ENCODE results near the gene MATCAP1.

The MATCAP1 gene

GRCh38 chr16:67183627-67184452 is at the start of gene MATCAP1:
MATCAP1 (minus strand) TSS chr16:67183963; CDS start chr16:67180610, 3,353 bp downstream.
- DNase-seq: peak; percentile 99

- no peak for DNase-seq
Measured at GRCh38 chr16:67230809-67231660, 47.3 kb upstream of the MATCAP1 start.

GRCh38 chr16:67229906-67230808 is 46.4 kb upstream of the MATCAP1 start:
- DNase-seq: no peak

DNA sequence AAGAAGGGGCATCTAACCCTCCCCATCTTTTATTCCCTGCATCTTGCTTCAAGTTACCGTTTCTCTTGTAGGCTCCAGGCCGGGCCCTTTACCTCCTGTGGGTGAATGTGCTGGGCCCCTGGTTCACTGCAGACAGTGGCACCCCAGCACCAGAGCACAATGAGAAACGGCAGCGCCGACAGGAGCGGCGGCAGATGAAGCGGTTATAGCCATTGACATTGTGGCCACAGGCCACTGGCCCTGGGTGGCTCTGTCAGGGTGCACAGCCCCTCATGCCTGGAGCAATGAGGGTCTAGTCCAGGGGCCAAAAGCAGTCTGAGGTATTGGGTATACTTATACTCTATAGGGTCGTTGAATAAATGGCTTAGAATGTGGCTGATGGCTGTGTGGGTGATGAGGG is 45.1 kb upstream of the MATCAP1 start:
- DNase-seq: no peak

GRCh38 chr16:67228034-67228785 is 44.4 kb upstream of the MATCAP1 start:
- no peak for DNase-seq

GRCh38 chr16:67227567-67227921 is 43.8 kb upstream of the MATCAP1 start:
- no peak for DNase-seq

DNA sequence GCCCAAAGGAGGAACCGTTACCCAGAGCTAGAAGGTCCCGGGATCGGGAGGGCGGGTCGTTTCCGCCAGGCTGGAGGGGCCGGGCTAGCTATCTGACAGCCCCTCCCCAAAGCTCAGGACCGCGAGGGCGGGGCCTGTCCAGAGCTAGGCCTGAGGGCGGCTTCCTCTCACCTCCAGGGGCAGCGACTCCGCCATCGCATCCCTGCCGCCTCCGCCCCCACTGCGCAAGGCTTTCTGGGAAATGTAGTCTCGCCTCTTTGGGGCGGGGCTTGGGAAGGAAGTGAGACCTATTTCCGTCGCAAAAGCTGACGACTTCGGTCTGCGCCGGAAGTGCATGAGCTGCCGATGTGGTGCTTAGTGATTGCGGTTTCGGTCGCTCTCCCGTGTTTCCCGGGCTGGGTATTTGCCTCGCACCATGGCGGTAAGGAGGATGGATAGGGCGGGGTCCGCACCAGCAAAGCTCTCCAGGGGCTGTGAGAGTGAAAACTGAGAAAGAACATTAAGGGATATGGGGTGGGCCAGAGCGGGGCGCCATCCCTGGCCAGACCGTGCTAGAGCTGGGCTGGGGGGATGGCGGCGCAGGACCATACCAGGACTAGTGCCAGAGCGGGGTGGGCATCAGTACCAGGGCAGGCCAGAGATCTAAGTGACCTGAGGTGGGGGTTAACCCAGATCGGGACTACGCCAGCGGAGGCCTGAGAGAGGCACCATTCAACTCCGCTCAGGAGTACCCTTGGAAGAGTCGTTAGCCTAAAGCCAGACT is 43.2 kb upstream of the MATCAP1 start, which contains the start of gene TMEM208:
TSS of gene TMEM208 (plus strand) at position 327 of the 763 bp plus-strand sequence. CDS start at position 416, 89 bp downstream.
- DNase-seq: peak; percentile 95

- DNase-seq: no peak
Measured at GRCh38 chr16:67226295-67226803, 42.6 kb upstream of the MATCAP1 start.

DNA sequence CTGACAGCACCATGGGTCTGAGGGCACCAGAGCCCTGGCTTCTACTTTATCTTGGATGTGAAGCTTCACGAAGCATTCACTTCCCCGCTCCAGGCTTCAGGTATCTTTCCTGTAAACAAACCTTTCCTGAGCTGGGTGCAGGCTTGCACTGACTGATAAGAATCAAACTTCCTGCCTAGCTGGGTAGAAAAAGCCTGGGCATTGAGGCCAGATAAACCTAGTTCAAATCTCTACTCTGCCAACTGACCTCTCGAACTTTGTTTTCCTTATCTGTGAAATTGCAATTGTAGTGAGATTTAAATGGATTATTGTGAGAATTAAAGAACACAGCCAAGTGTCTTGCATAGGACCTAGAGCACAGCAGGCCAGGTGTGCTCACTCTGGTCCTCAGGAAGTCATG is 40.2 kb upstream of the MATCAP1 start:
- no peak for DNase-seq

GRCh38 chr16:67216612-67217490 is 33.1 kb upstream of the MATCAP1 start:
- DNase-seq: peak in 1 of 2 donors; percentile 5

DNA sequence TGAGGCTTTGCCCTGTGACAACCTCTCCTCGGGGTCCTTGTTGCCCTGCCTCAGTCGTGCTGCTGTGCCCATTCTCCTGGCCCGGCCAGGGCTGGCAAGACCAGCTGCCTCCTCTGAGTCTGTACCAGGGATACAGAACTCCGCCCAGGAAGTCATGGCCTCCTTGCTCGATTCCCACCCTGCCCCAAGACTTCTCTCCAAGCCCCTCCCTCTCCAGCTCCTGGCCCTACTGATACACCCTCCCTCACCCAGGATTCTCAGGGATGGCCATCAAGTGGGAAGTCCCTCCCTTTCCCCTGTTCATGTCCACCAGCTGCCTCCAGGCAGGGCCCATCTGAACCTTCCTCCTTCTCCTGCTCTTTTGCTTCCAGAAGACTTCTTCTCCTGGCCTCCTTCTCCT is 31.9 kb upstream of the MATCAP1 start:
- DNase-seq: no peak

DNA sequence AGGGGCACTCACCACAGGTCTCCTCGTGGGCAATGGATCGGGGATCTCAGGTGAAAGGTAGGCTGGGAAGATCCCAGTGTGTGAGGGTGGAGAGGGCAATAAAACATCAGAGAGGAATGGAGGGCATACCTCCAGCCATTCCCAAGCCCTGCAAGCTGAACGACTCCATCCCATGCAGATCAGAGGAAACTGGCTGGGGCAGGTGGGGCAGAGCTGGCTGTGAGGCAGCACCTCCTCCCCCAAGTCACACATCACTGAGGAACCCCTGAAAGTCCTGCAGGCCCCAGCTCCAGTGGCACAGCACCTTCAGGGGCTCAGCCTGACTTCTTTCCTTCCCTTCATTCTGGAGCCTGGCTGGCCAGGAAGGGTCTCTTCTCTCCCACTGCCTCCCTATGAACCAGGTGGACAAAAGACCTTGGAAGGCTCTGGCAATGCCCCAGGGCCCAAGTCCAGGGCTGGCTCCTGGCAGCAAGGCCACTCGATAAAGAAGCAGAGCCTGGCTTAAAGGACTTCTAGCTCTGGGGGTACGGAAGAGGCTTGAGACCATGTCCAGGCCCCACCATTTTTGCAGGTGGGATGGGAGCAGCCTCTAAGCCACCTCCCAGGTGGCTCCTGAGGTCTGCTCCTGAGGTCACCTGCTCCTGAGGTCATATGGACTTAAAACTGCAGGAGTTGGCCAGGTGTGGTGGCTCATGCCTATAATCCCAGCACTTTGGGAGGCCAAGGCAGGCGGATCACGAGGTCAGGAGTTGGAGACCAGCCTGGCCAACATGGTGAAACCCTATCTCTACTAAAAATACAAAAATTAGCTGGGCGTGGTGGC is 29.6 kb upstream of the MATCAP1 start:
- no peak for DNase-seq

DNA sequence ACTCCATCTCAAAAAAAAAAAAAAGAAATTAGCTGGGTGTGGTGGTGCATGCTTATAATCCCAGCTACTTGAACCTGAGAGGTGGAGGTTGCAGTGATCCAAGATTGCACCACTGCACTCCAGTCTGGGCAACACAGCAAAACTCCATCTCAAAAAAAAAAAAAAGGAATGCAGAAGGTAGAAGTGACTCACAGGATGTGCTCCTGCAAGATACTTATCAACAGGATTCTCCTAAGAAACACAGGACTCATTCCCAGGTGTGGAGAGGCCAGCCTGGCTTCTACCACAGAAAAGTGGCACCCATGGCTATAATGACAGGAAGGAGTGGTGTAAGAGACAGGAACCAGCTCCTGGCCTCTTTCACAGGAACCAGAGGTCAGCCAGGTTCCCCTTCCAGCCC is 29.0 kb upstream of the MATCAP1 start:
- DNase-seq: no peak

GRCh38 chr16:67211674-67212073 is 27.9 kb upstream of the MATCAP1 start:
- DNase-seq: no peak

DNA sequence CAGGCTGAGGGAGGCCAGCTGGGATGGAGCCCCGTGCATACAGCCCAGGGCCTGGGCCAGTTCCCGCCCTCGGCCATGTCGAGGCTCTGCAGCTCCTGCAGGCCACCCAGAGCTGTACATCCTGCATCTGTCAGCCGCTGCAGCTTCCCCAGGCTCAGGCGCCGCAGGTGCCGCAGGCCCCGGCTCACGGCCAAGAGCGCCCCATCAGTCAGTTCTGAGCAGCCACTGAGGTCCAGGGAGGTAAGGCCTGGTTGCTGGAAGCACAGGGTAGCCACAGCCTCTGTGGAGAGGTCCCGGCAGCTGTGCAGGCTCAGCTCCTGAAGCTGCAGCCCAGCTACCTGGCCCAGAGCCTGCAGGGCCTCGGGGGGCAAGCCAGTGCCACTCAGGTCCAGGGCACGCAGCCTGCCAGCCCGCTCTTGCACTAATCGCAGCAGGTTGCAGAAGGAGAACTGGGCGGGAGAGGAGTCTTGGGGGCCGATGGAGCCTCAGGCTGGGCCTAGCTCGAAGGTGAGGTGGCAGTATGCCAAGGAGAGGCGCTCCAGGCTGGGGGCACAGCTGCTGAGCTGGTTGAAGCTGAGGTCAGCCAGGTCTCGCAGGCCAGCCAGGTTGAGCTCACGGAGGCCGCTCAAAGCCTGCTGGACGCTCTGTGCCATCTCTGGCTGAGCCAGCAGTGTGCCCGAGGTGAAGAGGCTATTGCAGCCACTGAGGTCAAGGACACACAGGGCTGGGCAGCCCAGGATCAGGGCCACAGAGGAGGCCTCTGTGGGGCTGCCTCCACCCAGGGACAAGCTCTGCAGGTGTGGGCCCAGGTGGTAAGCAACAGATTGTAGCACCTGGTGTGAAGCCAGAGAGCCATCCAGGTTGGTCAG is 26.5 kb upstream of the MATCAP1 start:
- no peak for DNase-seq

DNA sequence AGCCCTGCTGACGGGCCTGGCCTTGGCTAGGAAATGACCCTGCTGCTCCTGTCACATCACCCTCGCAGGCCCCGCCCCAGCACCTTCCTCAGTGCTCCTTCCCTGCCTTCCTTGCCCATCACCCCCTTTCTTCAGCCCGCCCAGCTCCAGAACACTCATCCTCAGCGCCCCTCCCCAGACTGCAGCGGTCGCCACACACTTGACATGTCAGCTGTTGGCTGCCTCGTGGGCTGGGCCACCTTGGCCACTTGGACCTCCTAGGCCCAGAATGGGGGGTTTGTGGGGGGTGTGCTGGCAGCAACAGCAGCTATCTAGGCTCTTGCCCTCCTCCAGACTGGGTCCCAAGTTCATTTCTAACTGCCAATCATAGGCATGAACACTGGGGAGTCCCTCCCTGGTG is 25.8 kb upstream of the MATCAP1 start:
- no peak for DNase-seq

DNA sequence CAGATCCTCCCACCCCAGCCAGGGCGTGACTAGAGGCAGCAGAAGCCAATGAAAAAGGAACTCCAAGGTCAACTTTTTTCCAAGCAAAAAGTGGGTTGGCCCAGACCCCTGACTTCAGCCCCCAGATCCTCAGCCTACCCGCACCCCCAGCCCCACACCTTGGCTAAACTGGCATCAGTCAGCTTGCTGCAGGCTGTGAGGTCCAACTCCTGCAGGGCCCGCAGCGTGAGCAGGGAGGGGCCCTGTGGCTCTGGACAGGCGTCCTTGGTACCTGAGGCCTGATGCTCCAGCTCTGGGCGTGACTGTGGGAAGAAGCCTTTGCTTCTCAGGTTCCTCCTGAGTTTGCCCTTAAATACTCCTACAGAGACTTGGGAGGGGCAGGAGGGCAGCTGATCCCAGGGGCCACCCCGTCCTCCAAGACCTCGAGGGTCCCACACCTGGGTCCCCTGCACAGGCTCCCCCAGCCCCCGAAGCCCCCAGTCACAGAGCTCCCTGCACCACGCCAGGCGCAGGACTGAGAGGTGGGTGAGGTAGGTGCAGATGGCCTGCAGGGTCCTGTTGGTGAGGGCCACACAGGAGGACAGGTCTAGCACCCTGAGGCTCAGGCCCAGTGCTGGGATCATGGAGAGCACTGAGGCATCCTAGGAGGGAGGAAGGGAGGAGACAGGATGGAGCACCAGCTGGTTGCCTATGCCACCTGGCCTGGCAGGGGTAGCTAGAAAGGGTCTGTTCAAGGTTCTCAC is 24.6 kb upstream of the MATCAP1 start:
- no peak for DNase-seq

All from bone marrow (tissue), 2 donors.